ENCODE measurements around the gene NOP9. TPM values are rescaled to one million over a fixed set of nuclear protein-coding genes. Genes with fewer than 3 reads are reported as not detected.

Gene NOP9
- total RNA-seq, 1 experiment from 2014 or later: 29.8 TPM

- CTCF ChIA-PET: interaction anchor here (0.7 to 4.1 kb wide), 4 partner anchors 10 to 46 kb away, joined by 3 to 19 read pairs (median 10); partner anchors contain the start of genes LTB4R2 and TINF2
- Mint-ChIP-seq H3K36me3 (ENCODE audit: insufficient read depth, unreplicated experiment) (peaks cover 16% of the 10 kb centered on the region), H3K9me3 (ENCODE audit: unreplicated experiment) (no peaks in the 10 kb centered on the region), H3K4me1 (ENCODE audit: insufficient read depth, unreplicated experiment) (peaks cover 13% of the 10 kb centered on the region), H3K27ac (ENCODE audit: low read depth, unreplicated experiment) (no peak overlapping the region), H3K4me3 (ENCODE audit: unreplicated experiment) (no peak overlapping the region), H3K27me3 (ENCODE audit: insufficient read depth, unreplicated experiment) (no peaks in the 10 kb centered on the region)
- POLR2A ChIA-PET: interaction anchor here (3.9 to 9.2 kb wide), 2 partner anchors 12 to 15 kb away, joined by 13 to 115 read pairs; partner anchors contain the start of genes DHRS1, NOP9 and RABGGTA
- TF ChIP-seq CTCF (IDR thresholded peaks at IDR 0.05; ENCODE audit: unreplicated experiment): no peak
- no peak for DNase-seq (ENCODE audit: unreplicated experiment)
- no TSS peak for BruUV-seq (replicated peaks)
- intact Hi-C loops (cut with micrococcal nuclease): no loop called here
Observed at GRCh38 chr14:24286996-24287395, 12.7 kb upstream of the NOP9 start.

GRCh38 chr14:24289649-24290280 is 9.9 kb upstream of the NOP9 start:
- ChIA-PET POLR2A (interaction anchor here (0.6 to 4.5 kb wide), 10 partner anchors 8 to 1190 kb away, joined by 3 to 33 read pairs (median 4); partner anchors contain the start of genes DHRS1, LTB4R2, NOP9 and TINF2), CTCF (interaction anchor here (0.9 to 5.5 kb wide), 8 partner anchors 8 to 141 kb away, joined by 3 to 39 read pairs (median 8); partner anchors contain the start of genes CIDEB, LTB4R2 and TINF2)
- peaks cover 42% of the 10 kb centered on the region for H3K36me3 Mint-ChIP-seq (ENCODE audit: insufficient read depth, unreplicated experiment)
- DNase-seq (ENCODE audit: unreplicated experiment): no peak
- BruUV-seq (replicated peaks): no TSS peak
- TF ChIP-seq CTCF (IDR thresholded peaks at IDR 0.05; ENCODE audit: unreplicated experiment): no peak
- H3K27me3 Mint-ChIP-seq (ENCODE audit: insufficient read depth, unreplicated experiment): no peaks in the 10 kb centered on the region
- H3K27ac Mint-ChIP-seq (ENCODE audit: low read depth, unreplicated experiment): peak overlapping the region; percentile 73
- H3K4me3 Mint-ChIP-seq (ENCODE audit: unreplicated experiment): no peak overlapping the region
- peaks cover 13% of the 10 kb centered on the region for H3K4me1 Mint-ChIP-seq (ENCODE audit: insufficient read depth, unreplicated experiment)
- no peaks in the 10 kb centered on the region for H3K9me3 Mint-ChIP-seq (ENCODE audit: unreplicated experiment)
- intact Hi-C loops (cut with micrococcal nuclease): no loop called here

- BruUV-seq (replicated peaks): no TSS peak
- H3K9me3 Mint-ChIP-seq (ENCODE audit: unreplicated experiment): no peaks in the 10 kb centered on the region
- DNase-seq (ENCODE audit: unreplicated experiment): no peak
- H3K36me3 Mint-ChIP-seq (ENCODE audit: insufficient read depth, unreplicated experiment): peaks cover 52% of the 10 kb centered on the region
- CTCF ChIA-PET: interaction anchor here (0.7 to 5.5 kb wide), 10 partner anchors 7 to 194 kb away, joined by 3 to 39 read pairs (median 7); partner anchors contain the start of genes CIDEB, LTB4R2 and TINF2
- intact Hi-C loops (cut with micrococcal nuclease): no loop called here
- H3K4me1 Mint-ChIP-seq (ENCODE audit: insufficient read depth, unreplicated experiment): peaks cover 13% of the 10 kb centered on the region
- peak overlapping the region; percentile 73 for H3K27ac Mint-ChIP-seq (ENCODE audit: low read depth, unreplicated experiment)
- POLR2A ChIA-PET: interaction anchor here (0.9 to 4.5 kb wide), 7 partner anchors 9 to 56 kb away, joined by 3 to 33 read pairs (median 5); partner anchors contain the start of genes LTB4R2 and TINF2
- TF ChIP-seq CTCF (IDR thresholded peaks at IDR 0.05; ENCODE audit: unreplicated experiment): no peak
- no peak overlapping the region for H3K4me3 Mint-ChIP-seq (ENCODE audit: unreplicated experiment)
- no peaks in the 10 kb centered on the region for H3K27me3 Mint-ChIP-seq (ENCODE audit: insufficient read depth, unreplicated experiment)
Observed at GRCh38 chr14:24290746-24291145, 8.9 kb upstream of the NOP9 start.

GRCh38 chr14:24291446-24292117 is 8.1 kb upstream of the NOP9 start:
- BruUV-seq (replicated peaks): no TSS peak
- ChIA-PET CTCF (interaction anchor here (0.6 to 5.5 kb wide), 14 partner anchors 10 to 970 kb away, joined by 3 to 39 read pairs (median 4); partner anchors contain the start of genes CIDEB, LTB4R2, PABPN1 and TINF2), POLR2A (interaction anchor here (1.1 to 4.5 kb wide), 4 partner anchors 9 to 57 kb away, joined by 5 to 33 read pairs (median 16); partner anchors contain the start of genes RABGGTA and TINF2)
- no peak overlapping the region for H3K4me3 Mint-ChIP-seq (ENCODE audit: unreplicated experiment)
- intact Hi-C loops (cut with micrococcal nuclease): no loop called here
- peaks cover 60% of the 10 kb centered on the region for H3K36me3 Mint-ChIP-seq (ENCODE audit: insufficient read depth, unreplicated experiment)
- H3K4me1 Mint-ChIP-seq (ENCODE audit: insufficient read depth, unreplicated experiment): peaks cover 12% of the 10 kb centered on the region
- DNase-seq (ENCODE audit: unreplicated experiment): no peak
- no peaks in the 10 kb centered on the region for H3K9me3 Mint-ChIP-seq (ENCODE audit: unreplicated experiment)
- no peak overlapping the region for H3K27ac Mint-ChIP-seq (ENCODE audit: low read depth, unreplicated experiment)
- no peak for TF ChIP-seq CTCF (IDR thresholded peaks at IDR 0.05; ENCODE audit: unreplicated experiment)
- no peaks in the 10 kb centered on the region for H3K27me3 Mint-ChIP-seq (ENCODE audit: insufficient read depth, unreplicated experiment)
